T-cell (primary cell): ENCODE data around the gene TTLL11. TPM values are rescaled to one million over a fixed set of nuclear protein-coding genes. Genes with fewer than 3 reads are reported as not detected.
"Not testable (repeated sequence)": the region's sequence is repeated elsewhere in the genome, so short reads cannot be mapped to it uniquely, and the experiment has no call there.

Source experiments
- ATAC-seq, 4 experiments: fragments of 200-7000 bp in 3 of 4; fragments of 150-1000 bp in 1 of 4; cut with Tn5 transposase; replicated peaks in 1 of 4; 1 replicate in 3 of 4; 2 replicates in 1 of 4; pipeline ENCODE4 v1.10.0; 2021; ENCODE audit warnings: moderate library complexity in 3 of 4, mild to moderate bottlenecking in 2 of 4, moderate number of reproducible peaks in 1 of 4
- CTCF ChIA-PET, 2 donors: fragments of 300-600 bp; sonication (Branson Sonifier 250); formaldehyde crosslinking; loops; one replicate each; lab custom pipeline; 2022; ENCODE audit warnings: antibody characterized with exemption in 2 of 2; lab: Charles Lee
- POLR2A ChIA-PET, 2 donors: fragments of 300-600 bp; sonication (Branson Sonifier 250); formaldehyde crosslinking; loops; one replicate each; lab custom pipeline; 2022; ENCODE audit warnings: antibody characterized with exemption in 2 of 2; lab: Charles Lee
- DNase-seq, 35 experiments: peaks; one replicate each; pipeline versions ENCODE4 v3.0.0 to v3.0.0-alpha.2; 2013 to 2023
- H3K27ac ChIP-seq: one replicate; pipeline ENCODE4 v1.5.1; 2013; ENCODE audit warnings: low read length
- H3K27me3 ChIP-seq, 2 experiments: replicated peaks in 1 of 2; 1 replicate in 1 of 2; 2 replicates in 1 of 2; pipeline versions ENCODE4 v1.6.1 to v1.7.0; 2013; ENCODE audit warnings: low read length in 1 of 2, mixed read lengths in 1 of 2; ENCODE audit not compliant: control insufficient read depth in 2 of 2, insufficient read depth in 2 of 2; ENCODE audit errors: extremely low read depth in 1 of 2
- H3K36me3 ChIP-seq, 2 donors: 1 replicate in 1 of 2; 2 replicates in 1 of 2; pipeline versions ENCODE4 v1.6.1 to v1.7.0; 2013; ENCODE audit warnings: low read length in 1 of 2; ENCODE audit not compliant: control insufficient read depth in 2 of 2, insufficient read depth in 1 of 2; ENCODE audit errors: extremely low read depth in 1 of 2
- H3K4me1 ChIP-seq, 2 experiments: 1 replicate in 1 of 2; 2 replicates in 1 of 2; pipeline versions ENCODE4 v1.6.1 to v1.7.0; 2013; ENCODE audit warnings: low read length in 2 of 2, mixed read lengths in 1 of 2; ENCODE audit not compliant: insufficient read depth in 2 of 2, control insufficient read depth in 1 of 2; ENCODE audit errors: extremely low read depth in 1 of 2
- H3K4me3 ChIP-seq, 2 donors: 1 replicate in 1 of 2; 2 replicates in 1 of 2; pipeline versions ENCODE4 v1.5.1 to v1.7.0; 2013; ENCODE audit warnings: mild to moderate bottlenecking in 2 of 2, low read length in 1 of 2, moderate library complexity in 1 of 2; ENCODE audit not compliant: control insufficient read depth in 1 of 2; ENCODE audit errors: extremely low read depth in 1 of 2
- H3K9me3 ChIP-seq: 2 replicates; pipeline ENCODE4 v1.7.0; 2013
- H3K27ac Mint-ChIP-seq, 2 donors: one replicate each; pipeline ENCODE4 v1.8.0; 2020 to 2021; ENCODE audit warnings: mild to moderate bottlenecking in 2 of 2, mixed read lengths in 2 of 2
- H3K27me3 Mint-ChIP-seq, 2 donors: one replicate each; pipeline ENCODE4 v1.8.0; 2021 to 2022; ENCODE audit warnings: mixed read lengths in 2 of 2
- H3K36me3 Mint-ChIP-seq: one replicate; pipeline ENCODE4 v1.8.0; 2021; ENCODE audit warnings: mixed read lengths
- H3K4me1 Mint-ChIP-seq, 3 donors: one replicate each; pipeline ENCODE4 v1.8.0; 2020 to 2022; ENCODE audit warnings: mixed read lengths in 3 of 3, mild to moderate bottlenecking in 1 of 3
- H3K4me3 Mint-ChIP-seq, 3 donors: one replicate each; pipeline ENCODE4 v1.8.0; 2020 to 2022; ENCODE audit warnings: mild to moderate bottlenecking in 3 of 3, mixed read lengths in 3 of 3, moderate library complexity in 3 of 3
- H3K9me3 Mint-ChIP-seq, 3 donors: one replicate each; pipeline ENCODE4 v1.8.0; 2020 to 2022; ENCODE audit warnings: mixed read lengths in 3 of 3
- WGBS: methylation state at CpG from one replicate; pipeline ENCODE4 v1.1.5; 2013; ENCODE audit warnings: missing lambda C conversion rate; ENCODE audit not compliant: insufficient coverage; 5-methylcytosine and 5-hydroxymethylcytosine counted together
- total RNA-seq, 35 experiments: library from RNA in 6 of 35; stranded (reverse) in 6 of 35; fragments of 120-200 nt in 1 of 35; gene quantifications; one replicate each; pipeline versions ENCODE4 v1.2.1 to v1.2.4 and lab custom pipeline; 2013 to 2026

The TTLL11 gene
- total RNA-seq, 5 donors from 2014 or later (not counting 1 experiment from before 2014, with no cell fraction given), result 3.4 to 4.8 (median 4.6) TPM

DNA sequence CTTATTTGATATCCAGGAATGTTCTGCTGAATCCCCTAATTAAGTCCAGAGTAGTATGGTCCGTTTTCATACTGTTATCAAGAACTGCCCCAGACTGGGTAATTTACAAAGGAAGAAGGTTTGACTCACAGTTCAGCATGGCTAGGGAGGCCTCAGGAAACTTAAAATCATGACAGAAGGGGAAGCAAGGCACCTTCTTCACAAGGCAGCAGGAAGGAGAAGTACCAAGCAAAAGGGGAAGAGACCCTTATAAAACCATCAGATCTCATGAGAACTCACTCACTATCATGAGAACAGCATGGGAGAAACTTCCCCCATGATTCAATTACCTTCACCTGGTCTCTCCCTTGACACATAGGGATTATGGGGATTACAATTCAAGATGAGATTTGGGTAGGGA lies 26.4 kb downstream of the TTLL11 start:
- no CpG with 5 or more reads among the region's 1 CpG for WGBS
- POLR2A ChIA-PET, H3K27me3 Mint-ChIP-seq, H3K9me3 Mint-ChIP-seq, H3K4me3 Mint-ChIP-seq, CTCF ChIA-PET, H3K27ac ChIP-seq, H3K4me1 ChIP-seq, H3K27ac Mint-ChIP-seq, ATAC-seq, DNase-seq, H3K9me3 ChIP-seq, H3K4me3 ChIP-seq, H3K27me3 ChIP-seq: not testable (repeated sequence)
- Mint-ChIP-seq H3K4me1 (peaks cover 5 to 15% (median 8%) of the 10 kb centered on the region in 3 donors), H3K36me3 (peaks cover 18% of the 10 kb centered on the region)
- H3K36me3 ChIP-seq, result peaks cover 0 to 11% of the 10 kb centered on the region in 2 donors

DNA sequence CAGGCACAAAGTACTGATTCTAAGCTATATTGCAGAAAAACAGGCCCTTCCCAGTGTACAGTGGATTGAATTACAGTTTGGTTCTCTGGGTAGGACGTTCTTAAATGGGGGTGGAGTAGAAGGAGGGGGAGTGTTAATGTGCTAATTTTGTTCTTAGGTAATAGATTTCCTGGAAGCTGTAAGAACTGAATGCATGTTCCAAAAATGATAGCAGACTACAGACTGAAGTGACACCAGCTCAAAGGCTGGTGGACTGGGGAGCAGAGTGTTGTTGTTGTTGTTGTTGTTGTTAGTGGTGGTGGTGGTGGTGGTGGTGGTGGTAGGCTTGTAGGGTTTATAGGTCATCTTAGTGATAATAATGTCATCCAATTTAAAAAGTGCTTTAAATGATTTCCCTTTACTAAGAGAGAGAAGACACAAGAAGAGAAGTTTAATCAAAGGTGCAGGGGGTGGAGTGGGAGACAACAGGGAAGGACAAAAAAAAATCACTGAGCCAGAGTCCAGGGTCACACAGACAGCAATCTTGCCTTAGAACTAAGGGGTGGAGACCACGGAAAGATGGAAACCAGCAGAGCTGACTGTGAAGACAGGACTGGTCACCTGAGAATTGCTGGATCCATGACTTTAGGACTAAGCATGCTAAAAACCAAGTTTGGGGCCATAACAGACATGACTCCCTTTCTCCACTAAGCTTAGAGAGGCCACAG lies 27.0 kb downstream of the TTLL11 start:
- H3K27ac Mint-ChIP-seq, result no peak overlapping the region
- H3K4me1 ChIP-seq, result no peaks in the 10 kb centered on the region
- H3K4me3 ChIP-seq, result no peak overlapping the region
- H3K4me1 Mint-ChIP-seq, result peaks cover 5 to 15% (median 8%) of the 10 kb centered on the region in 3 donors
- no peaks in the 10 kb centered on the region for H3K27me3 ChIP-seq
- no peaks in the 10 kb centered on the region for H3K9me3 ChIP-seq
- 100% methylated on average over 1 of the region's 2 CpGs for WGBS
- CTCF ChIA-PET, result interaction anchor here in 1 of 2 donors (0.7 kb wide), 1 partner anchor 35 kb away, joined by 5 read pairs; no protein-coding TSS in a partner anchor
- POLR2A ChIA-PET, result no interaction called here
- H3K9me3 Mint-ChIP-seq, result no peaks in the 10 kb centered on the region
- H3K36me3 Mint-ChIP-seq, result peaks cover 19% of the 10 kb centered on the region
- no peak for ATAC-seq
- no peak overlapping the region for H3K4me3 Mint-ChIP-seq
- H3K36me3 ChIP-seq, result peaks cover 0 to 7% of the 10 kb centered on the region in 2 donors
- H3K27me3 Mint-ChIP-seq, result no peaks in the 10 kb centered on the region
- DNase-seq, result no peak
- H3K27ac ChIP-seq, result no peak overlapping the region

GRCh38 chr9:122060481-122060880 lies 32.6 kb downstream of the TTLL11 start:
- ChIA-PET CTCF (no interaction called here), POLR2A (interaction anchor here in 1 of 2 donors (0.6 kb wide), 1 partner anchor 259 kb away, joined by 7 read pairs; no protein-coding TSS in a partner anchor)
- Mint-ChIP-seq H3K4me3 (no peak overlapping the region), H3K9me3 (no peaks in the 10 kb centered on the region), H3K36me3 (peaks cover 14% of the 10 kb centered on the region), H3K27ac (no peak overlapping the region), H3K27me3 (no peaks in the 10 kb centered on the region), H3K4me1 (peaks cover 0 to 3% (median 2%) of the 10 kb centered on the region in 3 donors)
- ATAC-seq (no peak), DNase-seq (no peak)
- no peak overlapping the region for H3K27ac ChIP-seq
- no peaks in the 10 kb centered on the region for H3K27me3 ChIP-seq
- H3K4me3 ChIP-seq, result no peak overlapping the region
- H3K36me3 ChIP-seq, result no peaks in the 10 kb centered on the region
- 100% methylated on average over 2 of the region's 4 CpGs for WGBS
- no peaks in the 10 kb centered on the region for H3K9me3 ChIP-seq
- H3K4me1 ChIP-seq, result no peaks in the 10 kb centered on the region

- Histone ChIP-seq H3K27me3 (no peaks in the 10 kb centered on the region), H3K27ac (no peak overlapping the region), H3K9me3 (no peaks in the 10 kb centered on the region), H3K4me3 (no peak overlapping the region), H3K36me3 (no peaks in the 10 kb centered on the region), H3K4me1 (no peaks in the 10 kb centered on the region)
- no peak for DNase-seq
- POLR2A ChIA-PET, result interaction anchor here in 1 of 2 donors (0.6 kb wide), 1 partner anchor 260 kb away, joined by 7 read pairs; no protein-coding TSS in a partner anchor
- peaks cover 0 to 3% (median 2%) of the 10 kb centered on the region in 3 donors for H3K4me1 Mint-ChIP-seq
- no CpG with 5 or more reads among the region's 1 CpG for WGBS
- peaks cover 14% of the 10 kb centered on the region for H3K36me3 Mint-ChIP-seq
- CTCF ChIA-PET, result no interaction called here
- no peak overlapping the region for H3K4me3 Mint-ChIP-seq
- no peaks in the 10 kb centered on the region for H3K9me3 Mint-ChIP-seq
- no peak overlapping the region for H3K27ac Mint-ChIP-seq
- no peaks in the 10 kb centered on the region for H3K27me3 Mint-ChIP-seq
- ATAC-seq, result no peak
Measured at GRCh38 chr9:122059955-122060324, 33.2 kb downstream of the TTLL11 start.

GRCh38 chr9:122059214-122059954 lies 33.7 kb downstream of the TTLL11 start:
- Mint-ChIP-seq H3K36me3 (peaks cover 19% of the 10 kb centered on the region), H3K4me3 (no peak overlapping the region), H3K27me3 (no peaks in the 10 kb centered on the region), H3K27ac (no peak overlapping the region), H3K4me1 (peaks cover 0 to under 1% (median under 1%) of the 10 kb centered on the region in 3 donors), H3K9me3 (no peaks in the 10 kb centered on the region)
- no peaks in the 10 kb centered on the region for H3K36me3 ChIP-seq
- H3K27me3 ChIP-seq, result no peaks in the 10 kb centered on the region
- CTCF ChIA-PET, result interaction anchor here in 1 of 2 donors (0.6 kb wide), 1 partner anchor 262 kb away, joined by 3 read pairs; no protein-coding TSS in a partner anchor
- WGBS, result 95% methylated on average over 4 of the region's 9 CpGs
- no peak overlapping the region for H3K27ac ChIP-seq
- DNase-seq (no peak), ATAC-seq (no peak)
- H3K4me3 ChIP-seq, result no peak overlapping the region
- POLR2A ChIA-PET, result no interaction called here
- H3K4me1 ChIP-seq, result no peaks in the 10 kb centered on the region
- H3K9me3 ChIP-seq, result no peaks in the 10 kb centered on the region

GRCh38 chr9:122058709-122059108 lies 34.4 kb downstream of the TTLL11 start:
- ChIA-PET POLR2A (interaction anchor here in 1 of 2 donors (0.9 kb wide), 1 partner anchor 12 kb away, joined by 3 read pairs; no protein-coding TSS in a partner anchor), CTCF (interaction anchor here in 1 of 2 donors (0.6 kb wide), 1 partner anchor 263 kb away, joined by 3 read pairs; no protein-coding TSS in a partner anchor)
- Mint-ChIP-seq H3K4me1 (no peaks in the 10 kb centered on the region), H3K4me3 (no peak overlapping the region), H3K27ac (no peak overlapping the region), H3K9me3 (no peaks in the 10 kb centered on the region), H3K36me3 (peaks cover 19% of the 10 kb centered on the region), H3K27me3 (no peaks in the 10 kb centered on the region)
- 94% methylated on average over 4 of the region's 4 CpGs for WGBS
- DNase-seq (no peak), ATAC-seq (no peak)
- H3K27ac ChIP-seq, result no peak overlapping the region
- no peaks in the 10 kb centered on the region for H3K9me3 ChIP-seq
- H3K4me1 ChIP-seq, result no peaks in the 10 kb centered on the region
- no peaks in the 10 kb centered on the region for H3K36me3 ChIP-seq
- H3K4me3 ChIP-seq, result no peak overlapping the region
- H3K27me3 ChIP-seq, result no peaks in the 10 kb centered on the region
